Heart right ventricle (tissue), 16 donors: ENCODE results near the gene DENND2A. TPM values are rescaled to one million over a fixed set of nuclear protein-coding genes. Genes with fewer than 3 reads are reported as not detected.
"Not testable (repeated sequence)": the region's sequence is repeated elsewhere in the genome, so short reads cannot be mapped to it uniquely, and the experiment has no call there.

ENCODE experiments used
- ATAC-seq, 8 donors: fragments of 200-7000 bp; cut with Tn5 transposase; one replicate each; pipeline ENCODE4 v1.9.1; 2020; ENCODE audit warnings: mild to moderate bottlenecking in 8 of 8, moderate library complexity in 8 of 8, moderate number of reproducible peaks in 1 of 8
- DNase-seq, 2 donors: peaks; one replicate each; pipeline ENCODE4 v3.0.0-alpha.2; 2020
- H3K27ac ChIP-seq, 10 donors: fragments of 200-600 bp; sonication (generic) in 2 of 10; one replicate each; pipeline versions ENCODE4 v1.5.0 to v1.8.0; 2020 to 2022; ENCODE audit warnings: mild to moderate bottlenecking in 3 of 10
- H3K27me3 ChIP-seq, 7 donors: fragments of 200-600 bp; one replicate each; pipeline ENCODE4 v1.8.0; 2021 to 2022; ENCODE audit warnings: mild to moderate bottlenecking in 2 of 7
- H3K36me3 ChIP-seq, 9 donors: fragments of 200-600 bp; sonication (generic) in 1 of 9; one replicate each; pipeline versions ENCODE4 v1.5.0 to v1.8.0; 2020 to 2022; ENCODE audit warnings: mild to moderate bottlenecking in 2 of 9
- H3K4me1 ChIP-seq, 9 donors: fragments of 200-600 bp; sonication (generic) in 1 of 9; one replicate each; pipeline versions ENCODE4 v1.5.0 to v1.8.0; 2020 to 2022; ENCODE audit warnings: mild to moderate bottlenecking in 4 of 9
- H3K4me3 ChIP-seq, 10 donors: fragments of 200-600 bp; sonication (generic) in 2 of 10; one replicate each; pipeline versions ENCODE4 v1.5.0 to v1.8.0; 2020 to 2022; ENCODE audit warnings: mild to moderate bottlenecking in 7 of 10, moderate library complexity in 2 of 10
- H3K9me3 ChIP-seq, 11 donors: fragments of 200-600 bp in 10 of 11; sonication (generic) in 2 of 11; one replicate each; pipeline versions ENCODE4 v1.5.0 to v1.8.0; 2013 to 2022; ENCODE audit warnings: mild to moderate bottlenecking in 2 of 11, control low read depth in 1 of 11, moderate library complexity in 1 of 11
- CTCF ChIP-seq, 9 donors: fragments of 200-600 bp; sonication (generic) in 2 of 9; IDR thresholded peaks; one replicate each; pipeline versions ENCODE4 v1.5.0 to v1.8.0; 2021 to 2022; ENCODE audit warnings: antibody characterized with exemption in 9 of 9, mild to moderate bottlenecking in 5 of 9, moderate library complexity in 1 of 9
- WGBS, 2 donors: extraction: QIAGEN DNeasy Blood & Tissue Kit; methylation state at CpG; one replicate each; pipeline ENCODE4 v1.1.7; 2013; ENCODE audit warnings: inconsistent platforms in 1 of 2; 5-methylcytosine and 5-hydroxymethylcytosine counted together
- intact Hi-C, 10 donors: fragments of 100-400 bp; cut with DNase I; formaldehyde crosslinking; loops; one replicate each; pipeline versions ENCODE4 v1.11.1 to v1.14.2; 2022
- polyA plus RNA-seq, 2 donors: library from polyadenylated mRNA; stranded (reverse); fragments of 200-250 nt; gene quantifications; one replicate each; pipeline ENCODE4 v1.2.3, GENCODE V29; 2013
- total RNA-seq, 10 donors: library from RNA; stranded (reverse); fragmentation: NEBNext Ultra II Directional in 3 of 10; extraction: Animal tissue kit (Norgen Biotek cat#: 25700) in 3 of 10; gene quantifications; one replicate each; pipeline versions ENCODE4 v1.2.1 to v1.2.4, GENCODE V29; 2021 to 2023
- donor health status: Arrhythmogenic right ventricular cardiomyopathy.
- donor health status: ischemic (EF 13 %, LVEDD 7.1; RV severe dilation, severe dysfunction).
- donor health status: healthy with polysubstance abuse.
- donor health status: DM: no; HTN: yes; CAD: no.
- donor health status: DM: no; HTN: no; CAD: no.
- donor health status: ischemic (EF 25% LVEDD 6.9; RV normal size, moderate dysfunction).
- donor health status: ischemic (EF 25% LVEDD 5.7; RV mildly dilated, moderate dysfunction).
- donor health status: healthy.
- donor health status: DM: yes; HTN: yes; CAD: no.
- donor health status: Ischemic cardiomyopathy.
- donor health status: ischemic (EF 35%, LVEDD 5.7; RV mildly dilated, moderate dysfunction).
- donor health status: nonischemic (EF 11% LVEDD 7.7; RV severe dilation, severe dysfunction).
- donor health status: DM: yes; HTN: yes; CAD: no.
- donor health status: PGD.
- donor health status: ischemic (EF 29% LVEDD 5.4; RV normal size, mild dysfunction).
- donor health status: nonischemic (EF 23%, LVEDD 6.1; RV moderate dilation, normal function).

Gene DENND2A
- total and polyA plus RNA-seq, 12 donors = 3.8 to 16.9 (median 9.8) TPM

- intact Hi-C loops = loop anchor here in 4 of 10 donors (10.0 kb wide), 1 partner anchor 344 kb away; the partner anchor contains the start of gene MRPS33 (in 4 of the 4)
- TF ChIP-seq CTCF (IDR thresholded peaks at IDR 0.05) = no peak
Observed at GRCh38 chr7:140670343-140670935, 29.8 kb upstream of the DENND2A start.

GRCh38 chr7:140669862-140670261 lies 29.2 kb upstream of the DENND2A start:
- intact Hi-C loops = loop anchor here in 4 of 10 donors (10.0 kb wide), 1 partner anchor 345 kb away; the partner anchor contains the start of gene MRPS33 (in 4 of the 4)
- not testable (repeated sequence) for H3K27me3 ChIP-seq
- WGBS, 2 donors = 93 to 94% methylated on average over 10 of the region's 10 CpGs

More at GRCh38 chr7:140670343-140670935, 29.8 kb upstream of the DENND2A start:
- no peak for DNase-seq
- WGBS, 2 donors = 70 to 75% methylated on average over 4 of the region's 4 CpGs
- no peaks in the 10 kb centered on the region for H3K27me3 ChIP-seq
- no peak overlapping the region for H3K4me3 ChIP-seq
- peaks cover 0 to 31% (median 28%) of the 10 kb centered on the region in 9 donors for H3K4me1 ChIP-seq
- ATAC-seq = no peak
- H3K9me3 ChIP-seq = no peaks in the 10 kb centered on the region
- no peaks in the 10 kb centered on the region for H3K36me3 ChIP-seq
- H3K27ac ChIP-seq = no peak overlapping the region

GRCh38 chr7:140669352-140669751 lies 28.7 kb upstream of the DENND2A start:
- Histone ChIP-seq H3K27me3 (no peaks in the 10 kb centered on the region), H3K9me3 (no peaks in the 10 kb centered on the region), H3K4me3 (no peak overlapping the region), H3K4me1 (peaks cover 0 to 20% (median 17%) of the 10 kb centered on the region in 9 donors), H3K27ac (no peak overlapping the region), H3K36me3 (no peaks in the 10 kb centered on the region)
- no peak for TF ChIP-seq CTCF (IDR thresholded peaks at IDR 0.05)
- DNase-seq (no peak), ATAC-seq (no peak)
- intact Hi-C loops = no loop called here
- 92 to 96% methylated on average over 3 of the region's 3 CpGs for WGBS, 2 donors

More at GRCh38 chr7:140669862-140670261, 29.2 kb upstream of the DENND2A start:
- not testable (repeated sequence) for H3K4me3 ChIP-seq, DNase-seq, ATAC-seq, H3K36me3 ChIP-seq, H3K27ac ChIP-seq, H3K9me3 ChIP-seq
- H3K4me1 ChIP-seq = peaks cover 0 to 25% (median 22%) of the 10 kb centered on the region in 9 donors

- Histone ChIP-seq H3K27ac (no peak overlapping the region), H3K36me3 (no peaks in the 10 kb centered on the region), H3K27me3 (no peaks in the 10 kb centered on the region), H3K4me1 (peaks cover 0 to 13% (median 10%) of the 10 kb centered on the region in 9 donors), H3K9me3 (no peaks in the 10 kb centered on the region), H3K4me3 (no peak overlapping the region)
- DNase-seq (no peak), ATAC-seq (no peak)
- intact Hi-C loops = no loop called here
- TF ChIP-seq CTCF (IDR thresholded peaks at IDR 0.05) = no peak
- WGBS, 2 donors = 89 to 100% methylated on average over 1 of the region's 1 CpG
Observed at GRCh38 chr7:140668641-140669040, 28.0 kb upstream of the DENND2A start.

- H3K36me3 ChIP-seq = no peaks in the 10 kb centered on the region
- no peaks in the 10 kb centered on the region for H3K27me3 ChIP-seq
- DNase-seq (no peak), ATAC-seq (no peak)
- intact Hi-C loops = no loop called here
- H3K27ac ChIP-seq = no peak overlapping the region
- 75 to 100% methylated on average over 1 of the region's 1 CpG for WGBS, 2 donors
- no peak overlapping the region for H3K4me3 ChIP-seq
- TF ChIP-seq CTCF (IDR thresholded peaks at IDR 0.05) = no peak
- H3K9me3 ChIP-seq = no peaks in the 10 kb centered on the region
- H3K4me1 ChIP-seq = peaks cover 0 to 7% (median 5%) of the 10 kb centered on the region in 9 donors
Observed at GRCh38 chr7:140667476-140667875, 26.9 kb upstream of the DENND2A start.

- ATAC-seq, intact Hi-C loops, H3K4me3 ChIP-seq, H3K9me3 ChIP-seq, H3K27ac ChIP-seq, H3K4me1 ChIP-seq, H3K36me3 ChIP-seq, H3K27me3 ChIP-seq, DNase-seq: not testable (repeated sequence)
- WGBS, 2 donors = 93 to 96% methylated on average over 1 of the region's 2 CpGs
Observed at GRCh38 chr7:140662938-140663337, 22.3 kb upstream of the DENND2A start.
